ENCODE results near the gene TRIM44.

TRIM44 gene

DNA sequence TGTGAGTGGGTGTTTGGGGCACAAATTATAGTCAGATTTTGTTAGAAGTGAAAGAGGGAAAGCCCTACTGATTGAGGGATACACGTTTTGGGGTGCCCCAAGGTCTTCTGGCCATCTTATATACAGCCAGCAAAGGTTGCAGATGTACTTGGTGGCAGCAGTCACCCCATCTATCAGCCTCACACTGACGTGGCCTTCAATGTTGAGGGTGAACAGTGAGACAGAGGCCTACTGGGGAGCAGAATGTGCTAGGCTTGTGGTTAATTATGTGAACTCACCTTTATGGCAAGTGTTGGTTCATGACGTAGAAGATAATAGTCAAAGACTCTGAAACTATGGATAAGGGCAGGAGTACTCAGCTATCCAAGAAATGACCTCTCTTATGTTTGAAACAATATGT lies 121.2 kb downstream of the TRIM44 start:
- Histone ChIP-seq H3K4me3 (ENCODE audit: low read length) (no peak overlapping the region), H3K4me1 (ENCODE audit: control insufficient read depth, insufficient read depth, low read length) (peaks cover 2% of the 10 kb centered on the region), H3K9ac (ENCODE audit: low read length) (no peak overlapping the region), H3K27me3 (ENCODE audit: control insufficient read depth, insufficient read depth, low read length) (no peaks in the 10 kb centered on the region), H3K27ac (ENCODE audit: low read depth, low read length) (no peak overlapping the region), H3K36me3 (ENCODE audit: control insufficient read depth, insufficient read depth, low read length) (no peaks in the 10 kb centered on the region)

DNA sequence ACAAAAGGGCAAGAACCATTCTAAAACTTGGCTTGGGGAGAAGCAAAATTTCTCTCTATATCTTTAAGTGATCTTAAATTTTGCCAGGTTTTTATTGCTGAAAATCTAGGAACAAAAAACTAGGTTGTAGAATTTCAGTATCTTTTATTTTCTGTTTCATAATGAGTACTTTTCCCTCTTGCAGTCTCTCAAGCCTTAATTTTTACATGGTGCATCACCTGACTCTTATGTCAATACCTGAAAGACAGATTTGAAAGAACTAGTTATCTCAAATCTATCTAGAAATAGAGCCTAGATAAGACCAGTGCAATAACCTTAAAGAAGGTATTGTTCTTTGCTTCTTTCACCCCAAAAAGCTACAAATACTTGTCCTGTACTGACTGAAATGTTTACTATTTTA lies 122.1 kb downstream of the TRIM44 start:
- Histone ChIP-seq H3K27me3 (ENCODE audit: control insufficient read depth, insufficient read depth, low read length) (no peaks in the 10 kb centered on the region), H3K27ac (ENCODE audit: low read depth, low read length) (no peak overlapping the region), H3K4me1 (ENCODE audit: control insufficient read depth, insufficient read depth, low read length) (peaks cover 2% of the 10 kb centered on the region)

DNA sequence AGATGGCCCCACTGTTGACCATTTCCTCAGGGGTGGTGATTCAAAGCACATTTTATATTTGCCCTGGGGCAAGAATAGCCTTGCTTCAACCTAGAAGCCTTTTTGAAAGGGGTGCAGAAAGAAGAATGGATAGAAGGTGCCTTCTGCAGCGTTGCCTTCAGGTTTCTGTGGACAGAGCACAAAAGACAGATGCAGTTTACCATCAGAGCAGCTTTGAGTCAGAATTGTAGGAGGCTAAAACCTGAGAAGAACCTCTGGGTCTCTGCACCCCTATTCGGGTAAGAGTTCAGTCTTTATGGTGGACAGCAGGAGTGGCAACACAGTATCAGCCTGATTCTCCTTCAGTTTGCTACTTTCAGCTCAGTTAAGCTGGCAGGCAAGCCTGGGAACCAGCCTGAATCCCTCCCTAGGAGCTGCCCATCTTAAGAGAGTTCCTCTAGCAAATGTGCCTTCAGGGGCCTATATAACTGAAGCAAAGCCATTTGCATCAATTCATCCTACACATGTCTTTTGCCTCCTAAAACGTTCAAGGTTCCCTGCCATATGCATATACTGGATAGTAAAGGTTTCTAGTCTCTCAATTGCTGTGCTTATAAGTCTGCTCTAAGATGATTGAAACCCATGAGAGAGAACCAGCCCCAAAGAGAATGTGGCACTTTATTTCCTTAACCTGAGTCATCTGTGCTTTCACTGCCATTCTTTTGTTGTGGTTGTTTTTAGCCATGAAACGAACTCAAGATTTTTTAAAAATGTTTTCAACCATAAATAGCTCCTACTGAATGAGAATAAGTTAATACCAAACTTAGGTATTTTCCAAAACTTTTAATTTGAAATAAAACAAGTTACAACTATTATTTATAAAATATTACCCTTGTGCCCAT lies 123.0 kb downstream of the TRIM44 start:
- Histone ChIP-seq H3K27ac (ENCODE audit: low read depth, low read length) (no peak overlapping the region), H3K27me3 (ENCODE audit: control insufficient read depth, insufficient read depth, low read length) (no peaks in the 10 kb centered on the region), H3K4me1 (ENCODE audit: control insufficient read depth, insufficient read depth, low read length) (peaks cover 5% of the 10 kb centered on the region), H3K36me3 (ENCODE audit: control insufficient read depth, insufficient read depth, low read length) (no peaks in the 10 kb centered on the region), H3K4me3 (ENCODE audit: low read length) (no peak overlapping the region), H3K9ac (ENCODE audit: low read length) (no peak overlapping the region)

More for the DNA sequence above, 122.1 kb downstream of the TRIM44 start:
- H3K36me3 ChIP-seq (ENCODE audit: control insufficient read depth, insufficient read depth, low read length), result no peaks in the 10 kb centered on the region
- H3K9ac ChIP-seq (ENCODE audit: low read length), result no peak overlapping the region
- H3K4me3 ChIP-seq (ENCODE audit: low read length), result no peak overlapping the region

DNA sequence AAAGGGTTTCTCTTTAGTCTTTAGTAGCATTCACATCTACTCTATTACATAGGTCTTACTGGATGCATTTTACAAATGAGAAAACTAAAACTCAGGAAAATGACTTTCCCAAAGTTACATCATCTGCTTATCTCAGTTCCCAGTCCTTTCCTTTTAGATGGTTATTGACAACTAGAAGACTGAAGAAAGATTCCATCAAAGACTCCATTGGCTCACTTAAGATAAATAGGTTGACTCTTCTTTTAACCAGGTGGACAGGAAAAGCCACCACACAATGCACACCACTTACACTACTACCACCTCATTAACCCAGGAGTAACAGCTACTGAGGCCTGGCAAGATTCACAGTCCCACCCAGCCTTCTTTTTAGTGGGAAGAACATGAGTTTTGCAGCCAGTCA lies 123.6 kb downstream of the TRIM44 start:
- peaks cover 3% of the 10 kb centered on the region for H3K4me1 ChIP-seq (ENCODE audit: control insufficient read depth, insufficient read depth, low read length)
- H3K36me3 ChIP-seq (ENCODE audit: control insufficient read depth, insufficient read depth, low read length), result no peaks in the 10 kb centered on the region
- H3K4me3 ChIP-seq (ENCODE audit: low read length), result no peak overlapping the region
- no peak overlapping the region for H3K9ac ChIP-seq (ENCODE audit: low read length)
- H3K27ac ChIP-seq (ENCODE audit: low read depth, low read length), result no peak overlapping the region
- H3K27me3 ChIP-seq (ENCODE audit: control insufficient read depth, insufficient read depth, low read length), result no peaks in the 10 kb centered on the region

DNA sequence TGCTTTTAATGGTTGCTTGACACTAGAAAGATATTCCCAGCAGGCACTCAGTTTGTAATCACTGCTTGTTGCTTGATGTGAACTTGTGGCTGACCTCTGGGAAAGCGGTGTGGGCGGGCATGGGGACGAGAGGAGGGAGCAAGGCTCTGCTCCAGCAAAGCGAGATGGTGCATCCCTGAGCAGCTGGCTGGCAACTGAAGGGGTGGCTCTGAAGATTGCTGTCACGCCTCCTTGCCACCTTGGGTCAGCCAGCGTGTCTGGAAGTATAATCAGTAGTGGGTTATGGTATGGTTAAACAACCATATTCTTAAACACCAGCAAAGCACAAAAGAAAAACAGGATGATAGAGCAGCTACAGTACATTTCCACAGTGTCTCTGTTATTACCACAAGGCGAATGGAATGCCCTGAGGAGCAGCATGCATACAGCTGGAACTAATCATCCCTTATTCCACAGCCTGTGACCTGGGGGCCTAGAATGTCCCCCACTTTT lies 124.5 kb downstream of the TRIM44 start:
- Histone ChIP-seq H3K27ac (ENCODE audit: low read depth, low read length) (no peak overlapping the region), H3K4me3 (ENCODE audit: low read length) (no peak overlapping the region), H3K9ac (ENCODE audit: low read length) (no peak overlapping the region), H3K27me3 (ENCODE audit: control insufficient read depth, insufficient read depth, low read length) (no peaks in the 10 kb centered on the region), H3K36me3 (ENCODE audit: control insufficient read depth, insufficient read depth, low read length) (no peaks in the 10 kb centered on the region), H3K4me1 (ENCODE audit: control insufficient read depth, insufficient read depth, low read length) (peaks cover 3% of the 10 kb centered on the region)

DNA sequence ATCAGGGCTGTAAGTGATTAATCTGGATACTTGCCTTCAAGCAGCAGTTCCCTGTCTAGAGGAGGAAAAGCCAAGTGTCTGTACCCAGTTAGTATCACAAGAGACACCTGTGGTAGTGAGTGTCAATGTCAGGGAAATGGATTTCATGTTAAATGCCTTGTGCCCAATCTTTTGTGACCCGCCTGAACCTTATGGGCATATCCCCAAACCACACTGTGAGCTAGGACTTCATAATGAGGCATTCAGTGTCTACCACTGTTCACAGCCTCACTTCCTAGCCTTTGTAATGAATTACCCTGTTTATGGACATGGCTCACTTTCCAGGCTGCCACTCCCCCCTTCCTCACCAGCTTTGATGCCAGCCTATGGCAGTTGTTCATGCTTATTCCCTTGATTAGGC lies 125.1 kb downstream of the TRIM44 start:
- Histone ChIP-seq H3K27ac (ENCODE audit: low read depth, low read length) (no peak overlapping the region), H3K27me3 (ENCODE audit: control insufficient read depth, insufficient read depth, low read length) (no peaks in the 10 kb centered on the region), H3K36me3 (ENCODE audit: control insufficient read depth, insufficient read depth, low read length) (no peaks in the 10 kb centered on the region)

DNA sequence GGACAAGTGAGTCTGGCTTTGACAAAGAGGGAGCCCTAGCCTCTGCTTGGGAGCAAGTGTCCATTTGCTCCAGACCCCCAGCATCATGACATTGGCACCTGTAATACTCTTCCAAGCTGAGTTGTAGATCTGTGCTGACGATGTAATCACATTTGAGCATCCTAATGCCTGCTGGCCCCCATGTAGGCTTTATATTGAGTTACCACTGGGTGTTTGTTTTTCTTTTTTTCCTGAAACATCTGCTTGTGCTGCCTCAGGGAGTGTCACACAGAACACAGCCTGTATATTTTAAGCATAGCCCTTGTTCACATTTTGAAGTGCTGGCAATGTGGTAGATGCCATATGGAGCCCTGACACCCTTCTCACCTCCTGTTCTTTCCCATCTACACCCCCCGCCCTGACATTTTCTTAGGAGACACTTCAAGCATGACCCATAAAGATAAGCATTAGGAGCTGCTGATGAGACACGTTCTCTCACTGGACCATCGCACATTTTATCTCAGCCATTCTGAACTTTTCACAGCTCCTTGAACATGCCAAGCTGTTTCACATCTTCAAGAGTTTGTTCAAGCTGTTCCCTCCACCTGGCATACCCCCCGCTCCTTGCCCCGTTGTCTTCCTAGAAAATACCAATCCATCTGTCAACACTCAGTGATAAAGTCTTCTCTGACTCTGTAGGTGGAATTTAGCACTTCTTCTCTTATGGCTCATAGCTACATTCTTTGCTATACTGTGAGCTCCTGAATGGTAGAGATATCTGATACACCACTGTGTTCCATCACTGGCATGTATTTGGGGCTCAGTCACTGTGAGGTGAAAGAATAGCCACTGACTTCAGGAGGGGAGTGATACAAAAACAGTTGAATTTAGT lies 128.7 kb downstream of the TRIM44 start:
- no peaks in the 10 kb centered on the region for H3K27me3 ChIP-seq (ENCODE audit: control insufficient read depth, insufficient read depth, low read length)
- H3K4me3 ChIP-seq (ENCODE audit: low read length), result no peak overlapping the region
- no peak overlapping the region for H3K27ac ChIP-seq (ENCODE audit: low read depth, low read length)
- no peaks in the 10 kb centered on the region for H3K36me3 ChIP-seq (ENCODE audit: control insufficient read depth, insufficient read depth, low read length)
- H3K4me1 ChIP-seq (ENCODE audit: control insufficient read depth, insufficient read depth, low read length), result peaks cover 3% of the 10 kb centered on the region
- no peak overlapping the region for H3K9ac ChIP-seq (ENCODE audit: low read length)

More for the DNA sequence above, 125.1 kb downstream of the TRIM44 start:
- Histone ChIP-seq H3K9ac (ENCODE audit: low read length) (no peak overlapping the region), H3K4me1 (ENCODE audit: control insufficient read depth, insufficient read depth, low read length) (peaks cover 3% of the 10 kb centered on the region), H3K4me3 (ENCODE audit: low read length) (no peak overlapping the region)

DNA sequence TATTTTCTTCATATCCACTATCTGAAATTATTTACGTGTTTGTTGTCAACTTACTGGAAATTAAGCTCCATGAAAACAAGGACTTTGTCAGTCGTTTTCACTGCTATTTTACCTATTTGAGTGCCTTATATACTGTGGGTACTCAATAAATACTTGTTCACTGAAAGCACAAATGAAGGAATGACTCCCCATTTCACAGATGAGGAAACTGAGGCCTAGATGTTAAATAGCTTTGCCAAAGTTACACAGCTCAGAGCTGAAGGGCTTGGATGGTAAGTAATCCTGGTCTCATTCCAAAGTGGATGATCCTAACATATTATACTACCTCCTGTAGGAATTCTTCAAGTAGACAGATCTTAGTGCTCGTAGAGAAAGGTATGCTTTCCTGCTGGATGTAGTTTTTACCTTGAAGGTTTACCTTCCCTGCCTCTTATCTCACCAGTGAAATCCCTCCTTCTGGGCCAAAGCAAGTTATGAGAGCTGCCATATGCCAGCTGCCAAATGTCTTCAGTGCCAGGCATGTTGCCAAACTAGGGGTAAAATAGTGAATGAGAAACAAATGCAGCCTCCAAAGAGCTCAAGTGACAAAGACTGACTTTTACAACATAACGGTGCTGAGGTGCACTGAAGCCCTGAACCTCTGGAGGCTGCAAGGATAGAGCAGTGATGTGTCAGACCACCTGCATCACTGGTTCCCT lies 129.7 kb downstream of the TRIM44 start:
- no peaks in the 10 kb centered on the region for H3K36me3 ChIP-seq (ENCODE audit: control insufficient read depth, insufficient read depth, low read length)
- no peak overlapping the region for H3K27ac ChIP-seq (ENCODE audit: low read depth, low read length)
- peaks cover 3% of the 10 kb centered on the region for H3K4me1 ChIP-seq (ENCODE audit: control insufficient read depth, insufficient read depth, low read length)
- H3K27me3 ChIP-seq (ENCODE audit: control insufficient read depth, insufficient read depth, low read length), result no peaks in the 10 kb centered on the region
- H3K9ac ChIP-seq (ENCODE audit: low read length), result no peak overlapping the region
- no peak overlapping the region for H3K4me3 ChIP-seq (ENCODE audit: low read length)

DNA sequence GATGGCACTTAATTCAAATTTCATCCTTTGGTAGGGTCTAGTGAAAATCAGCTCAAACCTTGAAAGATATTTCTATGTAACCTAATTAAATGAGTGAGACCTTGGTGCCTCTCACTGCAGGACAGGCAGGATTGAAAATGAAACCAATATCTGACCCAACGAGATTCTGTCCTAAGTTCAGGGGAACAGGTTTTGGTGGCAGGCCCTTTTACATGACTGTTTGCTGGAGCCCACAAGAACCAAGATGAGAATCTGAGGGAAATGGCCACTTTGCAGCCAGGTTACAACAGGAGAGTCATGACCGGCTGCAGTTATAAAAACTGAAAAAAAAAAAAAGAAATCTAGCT lies 130.2 kb downstream of the TRIM44 start:
- no peaks in the 10 kb centered on the region for H3K27me3 ChIP-seq (ENCODE audit: control insufficient read depth, insufficient read depth, low read length)
- no peak overlapping the region for H3K9ac ChIP-seq (ENCODE audit: low read length)
- no peak overlapping the region for H3K4me3 ChIP-seq (ENCODE audit: low read length)
- H3K4me1 ChIP-seq (ENCODE audit: control insufficient read depth, insufficient read depth, low read length), result peaks cover 3% of the 10 kb centered on the region
- no peak overlapping the region for H3K27ac ChIP-seq (ENCODE audit: low read depth, low read length)
- no peaks in the 10 kb centered on the region for H3K36me3 ChIP-seq (ENCODE audit: control insufficient read depth, insufficient read depth, low read length)

DNA sequence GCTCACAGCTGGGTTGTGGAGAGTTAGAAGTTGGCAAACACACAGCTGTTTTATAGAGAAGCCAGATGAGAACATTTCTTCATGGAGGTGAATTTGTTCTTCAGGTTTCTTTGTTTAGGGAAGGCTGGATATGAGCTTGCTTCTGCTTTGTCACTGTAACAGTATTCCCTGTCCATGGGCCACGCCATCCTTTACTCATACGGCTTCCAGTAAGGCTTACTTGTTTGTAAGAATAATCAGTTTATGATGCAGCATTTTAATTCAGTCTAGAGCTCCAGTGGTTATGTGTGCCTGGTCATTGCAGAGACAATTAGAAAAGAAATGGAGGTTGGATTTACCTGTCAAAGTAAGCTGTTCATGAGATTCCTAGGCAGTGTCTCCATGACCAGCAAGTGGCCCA lies 131.8 kb downstream of the TRIM44 start:
- peaks cover 3% of the 10 kb centered on the region for H3K4me1 ChIP-seq (ENCODE audit: control insufficient read depth, insufficient read depth, low read length)
- H3K27ac ChIP-seq (ENCODE audit: low read depth, low read length), result no peak overlapping the region
- no peaks in the 10 kb centered on the region for H3K36me3 ChIP-seq (ENCODE audit: control insufficient read depth, insufficient read depth, low read length)
- no peaks in the 10 kb centered on the region for H3K27me3 ChIP-seq (ENCODE audit: control insufficient read depth, insufficient read depth, low read length)
- no peak overlapping the region for H3K9ac ChIP-seq (ENCODE audit: low read length)
- no peak overlapping the region for H3K4me3 ChIP-seq (ENCODE audit: low read length)

DNA sequence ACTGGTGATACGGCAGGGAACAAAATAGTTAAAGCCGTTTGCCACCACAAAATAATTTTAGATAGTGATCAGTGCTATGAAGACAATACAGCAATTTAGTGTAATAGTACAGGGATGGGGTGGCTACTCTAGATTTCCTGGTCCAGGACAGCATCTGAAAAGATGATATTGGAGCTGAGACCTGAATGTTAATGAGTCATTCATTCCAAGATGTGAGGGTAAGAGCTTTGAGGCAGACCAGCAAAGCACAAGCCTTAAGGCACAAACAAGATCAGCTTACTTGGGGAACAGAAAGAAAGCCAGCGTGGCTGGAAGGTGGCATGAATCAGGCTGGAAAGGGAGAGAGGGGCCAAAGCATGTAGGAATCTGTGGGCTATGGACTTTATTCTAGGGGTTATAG lies 132.3 kb downstream of the TRIM44 start:
- H3K4me1 ChIP-seq (ENCODE audit: control insufficient read depth, insufficient read depth, low read length), result peaks cover 3% of the 10 kb centered on the region
- H3K27ac ChIP-seq (ENCODE audit: low read depth, low read length), result no peak overlapping the region
- H3K9ac ChIP-seq (ENCODE audit: low read length), result no peak overlapping the region
- H3K27me3 ChIP-seq (ENCODE audit: control insufficient read depth, insufficient read depth, low read length), result no peaks in the 10 kb centered on the region
- H3K36me3 ChIP-seq (ENCODE audit: control insufficient read depth, insufficient read depth, low read length), result no peaks in the 10 kb centered on the region
- no peak overlapping the region for H3K4me3 ChIP-seq (ENCODE audit: low read length)

DNA sequence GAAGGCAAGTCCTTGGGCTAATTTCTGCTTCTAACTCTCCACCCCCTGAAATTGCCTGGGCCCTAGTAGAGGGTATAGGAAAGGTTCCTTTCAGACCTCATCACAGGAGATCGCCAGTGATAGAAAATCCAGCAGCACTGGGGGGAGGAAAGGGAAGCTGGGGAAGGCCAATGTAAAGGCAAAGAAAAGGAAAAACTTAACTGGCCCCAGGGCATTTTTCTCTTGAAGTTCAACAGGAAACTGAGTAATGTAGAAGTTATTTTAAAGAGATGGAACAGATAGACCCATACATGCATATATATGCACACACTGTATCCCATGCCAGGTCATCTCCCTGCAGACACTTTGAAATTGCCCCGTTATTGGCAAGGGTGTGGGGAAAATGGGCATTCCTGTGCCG lies 134.0 kb downstream of the TRIM44 start:
- Histone ChIP-seq H3K27ac (ENCODE audit: low read depth, low read length) (no peak overlapping the region), H3K4me3 (ENCODE audit: low read length) (no peak overlapping the region), H3K27me3 (ENCODE audit: control insufficient read depth, insufficient read depth, low read length) (no peaks in the 10 kb centered on the region), H3K36me3 (ENCODE audit: control insufficient read depth, insufficient read depth, low read length) (no peaks in the 10 kb centered on the region), H3K9ac (ENCODE audit: low read length) (no peak overlapping the region), H3K4me1 (ENCODE audit: control insufficient read depth, insufficient read depth, low read length) (peaks cover 2% of the 10 kb centered on the region)
